Sigmoid colon (tissue), 4 donors: ENCODE results near the gene THSD7B.

Source experiments
- CTCF ChIP-seq, 4 experiments: fragments of 450-650 bp in 3 of 4; fragments of 200-600 bp in 1 of 4; IDR thresholded peaks; one replicate each; pipeline ENCODE4 v1.5.1; 2016 to 2019; ENCODE audit warnings: antibody characterized with exemption in 4 of 4, mild to moderate bottlenecking in 3 of 4, moderate library complexity in 2 of 4
- POLR2A ChIP-seq, 2 donors: fragments of 450-650 bp; IDR thresholded peaks; one replicate each; pipeline ENCODE4 v1.6.1; 2016; ENCODE audit warnings: antibody characterized with exemption in 2 of 2, mild to moderate bottlenecking in 2 of 2, moderate library complexity in 2 of 2
- POLR2AphosphoS5 ChIP-seq, 4 donors: sonication (generic); formaldehyde crosslinking; IDR thresholded peaks; one replicate each; pipeline ENCODE4 v1.6.1; 2017; ENCODE audit warnings: antibody characterized with exemption in 4 of 4

GRCh38 chr2:137168552-137168951, 403.2 kb downstream of the THSD7B start:
- no peak for TF ChIP-seq CTCF (IDR thresholded peaks at IDR 0.05)
- no peak for TF ChIP-seq POLR2A (IDR thresholded peaks at IDR 0.05)
- TF ChIP-seq POLR2AphosphoS5 (IDR thresholded peaks at IDR 0.05): no peak
